HEK293 (cell line): ENCODE measurements around the gene SPRR2G.

Experiments used
- CTCF ChIA-PET: fragments of 350-600 bp; formaldehyde crosslinking; extraction: SDS; loops from one replicate; lab custom pipeline; 2021; ENCODE audit warnings: antibody characterized with exemption; lab: Yijun Ruan, JAX
- POLR2A ChIA-PET: fragments of 300-600 bp; formaldehyde crosslinking; extraction: SDS; loops from one replicate; lab custom pipeline; 2020; ENCODE audit warnings: antibody characterized with exemption, inconsistent platforms; lab: Yijun Ruan, JAX
- H3K27ac ChIP-seq: fragments of 200-500 bp; sonication (Bioruptor generic); 2 replicates; pipeline ENCODE4 v1.5.1; 2014; ENCODE audit warnings: low read depth, low read length, control low read depth, inconsistent platforms; ENCODE audit errors: extremely low read depth
- H3K36me3 ChIP-seq, 2 experiments: fragments of 200-500 bp in 1 of 2; sonication (Bioruptor generic) in 1 of 2; 1 replicate in 1 of 2; 2 replicates in 1 of 2; pipeline ENCODE4 v1.5.1; 2014 to 2017; ENCODE audit warnings: inconsistent platforms in 2 of 2, low read length in 2 of 2; ENCODE audit not compliant: control insufficient read depth in 2 of 2, insufficient read depth in 1 of 2
- H3K4me1 ChIP-seq: fragments of 200-500 bp; sonication (Bioruptor generic); 2 replicates; pipeline ENCODE4 v1.5.1; 2014; ENCODE audit warnings: mild to moderate bottlenecking, low read length, inconsistent platforms; ENCODE audit not compliant: control insufficient read depth, insufficient read depth
- H3K4me3 ChIP-seq: 2 replicates; pipeline ENCODE4 v1.5.1; 2011; ENCODE audit warnings: low read depth, mild to moderate bottlenecking, control low read depth, low read length, moderate library complexity
- H3K9me3 ChIP-seq: fragments of 200-500 bp; sonication (Bioruptor generic); 2 replicates; pipeline ENCODE4 v1.5.1; 2014; ENCODE audit warnings: low read depth, low read length, inconsistent platforms; ENCODE audit not compliant: control insufficient read depth, insufficient read depth
- AEBP2 ChIP-seq: fragments of 450-650 bp; formaldehyde crosslinking; IDR thresholded peaks from 2 replicates; pipeline ENCODE4 v1.5.1; 2016; ENCODE audit warnings: missing biosample characterization, missing genetic modification characterization, borderline replicate concordance
- FEZF1 ChIP-seq: fragments of 450-650 bp; formaldehyde crosslinking; IDR thresholded peaks from 2 replicates; pipeline ENCODE4 v1.5.1; 2016; ENCODE audit warnings: missing biosample characterization, missing genetic modification characterization
- HOXC10 ChIP-seq: sonication (generic); formaldehyde crosslinking; IDR thresholded peaks from 2 replicates; pipeline ENCODE4 v1.8.1; 2023; ENCODE audit warnings: mild to moderate bottlenecking, missing genetic modification reagents
- PRDM4 ChIP-seq: fragments of 450-650 bp; formaldehyde crosslinking; IDR thresholded peaks from 2 replicates; pipeline ENCODE4 v1.5.1; 2017; ENCODE audit warnings: missing biosample characterization, missing genetic modification characterization
- TRIM28 ChIP-seq: IDR thresholded peaks from 2 replicates; pipeline ENCODE4 v1.6.1; 2011; ENCODE audit warnings: low read length, control low read depth, borderline replicate concordance
- ZFP37 ChIP-seq: fragments of 450-650 bp; formaldehyde crosslinking; IDR thresholded peaks from 2 replicates; pipeline ENCODE4 v1.5.1; 2016; ENCODE audit warnings: missing biosample characterization, missing genetic modification characterization
- ZNF138 ChIP-seq: fragments of 450-650 bp; formaldehyde crosslinking; IDR thresholded peaks from 2 replicates; pipeline ENCODE4 v1.5.1; 2016; ENCODE audit warnings: missing biosample characterization, missing genetic modification characterization, borderline replicate concordance
- ZNF157 ChIP-seq: fragments of 450-650 bp; formaldehyde crosslinking; IDR thresholded peaks from 2 replicates; pipeline ENCODE4 v1.5.1; 2016; ENCODE audit warnings: missing biosample characterization, missing genetic modification characterization
- ZNF211 ChIP-seq: fragments of 450-650 bp; formaldehyde crosslinking; IDR thresholded peaks from 2 replicates; pipeline ENCODE4 v1.5.1; 2016; ENCODE audit warnings: low read depth, missing biosample characterization, missing genetic modification characterization
- ZNF214 ChIP-seq: fragments of 450-650 bp; formaldehyde crosslinking; IDR thresholded peaks from 2 replicates; pipeline ENCODE4 v1.5.1; 2017; ENCODE audit warnings: missing biosample characterization, mild to moderate bottlenecking, missing genetic modification characterization, borderline replicate concordance
- ZNF248 ChIP-seq: fragments of 450-650 bp; formaldehyde crosslinking; IDR thresholded peaks from 2 replicates; pipeline ENCODE4 v1.5.1; 2017; ENCODE audit warnings: missing biosample characterization, missing genetic modification characterization
- ZNF341 ChIP-seq: fragments of 450-650 bp; formaldehyde crosslinking; IDR thresholded peaks from 2 replicates; pipeline ENCODE4; 2016; ENCODE audit warnings: low read depth, missing biosample characterization, missing genetic modification characterization
- ZNF350 ChIP-seq: fragments of 450-650 bp; formaldehyde crosslinking; IDR thresholded peaks from 2 replicates; pipeline ENCODE4 v1.5.0; 2017; ENCODE audit warnings: missing biosample characterization, mild to moderate bottlenecking, missing genetic modification characterization
- ZNF510 ChIP-seq: fragments of 450-650 bp; formaldehyde crosslinking; IDR thresholded peaks from 2 replicates; pipeline ENCODE4 v1.5.1; 2018; ENCODE audit warnings: mild to moderate bottlenecking, missing genetic modification characterization, missing biosample characterization; ENCODE audit not compliant: insufficient replicate concordance
- ZNF514 ChIP-seq: fragments of 450-650 bp; formaldehyde crosslinking; IDR thresholded peaks from 2 replicates; pipeline ENCODE4 v1.5.1; 2016; ENCODE audit warnings: missing biosample characterization, missing genetic modification characterization
- ZNF610 ChIP-seq: fragments of 450-650 bp; formaldehyde crosslinking; IDR thresholded peaks from 2 replicates; pipeline ENCODE4 v1.5.1; 2016; ENCODE audit warnings: missing biosample characterization, missing genetic modification characterization, borderline replicate concordance
- ZNF623 ChIP-seq: fragments of 450-650 bp; formaldehyde crosslinking; IDR thresholded peaks from 2 replicates; pipeline ENCODE4 v1.5.1; 2016; ENCODE audit warnings: missing biosample characterization, missing genetic modification characterization
- ZNF658 ChIP-seq: fragments of 450-650 bp; formaldehyde crosslinking; IDR thresholded peaks from 2 replicates; pipeline ENCODE4; 2016; ENCODE audit warnings: missing biosample characterization, missing genetic modification characterization
- ZSCAN18 ChIP-seq: fragments of 450-650 bp; formaldehyde crosslinking; IDR thresholded peaks from 2 replicates; pipeline ENCODE4 v1.5.1; 2016; ENCODE audit warnings: missing biosample characterization, missing genetic modification characterization
- ZSCAN30 ChIP-seq: fragments of 450-650 bp; IDR thresholded peaks from 2 replicates; pipeline ENCODE4 v1.5.1; 2018; ENCODE audit warnings: missing biosample characterization, mild to moderate bottlenecking, missing genetic modification characterization, moderate library complexity

Gene SPRR2G

GRCh38 chr1:153178922-153179321, 28.2 kb upstream of the SPRR2G start:
- H3K4me3 ChIP-seq, result no peak overlapping the region
- POLR2A ChIA-PET, result no interaction called here
- TF ChIP-seq ZNF138 (tag by site-specific recombination) (no peak), ZNF211 (tag by site-specific recombination) (no peak), TRIM28 (no peak), ZSCAN18 (no peak), ZNF341 (tag by site-specific recombination) (no peak), HOXC10 (CRISPR knock-in tag) (no peak), ZNF510 (tag by site-specific recombination) (no peak), ZSCAN30 (tag by site-specific recombination) (no peak), ZNF157 (tag by site-specific recombination) (no peak), ZNF350 (tag by site-specific recombination) (no peak), ZNF248 (tag by site-specific recombination) (no peak), ZNF214 (tag by site-specific recombination) (no peak), AEBP2 (no peak), ZFP37 (tag by site-specific recombination) (no peak), ZNF623 (tag by site-specific recombination) (no peak), ZNF658 (tag by site-specific recombination) (no peak), PRDM4 (tag by site-specific recombination) (no peak), FEZF1 (tag by site-specific recombination) (no peak), ZNF514 (tag by site-specific recombination) (no peak)
- TF ChIP-seq, all 188 proteins: peak for 0
- Histone ChIP-seq H3K27ac (no peak overlapping the region), H3K4me1 (no peaks in the 10 kb centered on the region), H3K36me3 (no peaks in the 10 kb centered on the region), H3K9me3 (no peaks in the 10 kb centered on the region; the same call in 1 of the 2 replicates)
- CTCF ChIA-PET, result no interaction called here

GRCh38 chr1:153174624-153175023, 23.9 kb upstream of the SPRR2G start:
- Histone ChIP-seq H3K4me1 (no peaks in the 10 kb centered on the region), H3K9me3 (no peaks in the 10 kb centered on the region; the same call in 1 of the 2 replicates), H3K4me3 (no peak overlapping the region), H3K27ac (no peak overlapping the region)
- ChIA-PET CTCF (interaction anchor here (0.9 to 1.8 kb wide), 2 partner anchors 18 to 304 kb away, joined by 4 read pairs; no protein-coding TSS in a partner anchor), POLR2A (no interaction called here)
- no peak for TF ChIP-seq ZNF610 (tag by site-specific recombination)
- TF ChIP-seq, all 188 proteins: peak for 0
- no peaks in the 10 kb centered on the region for H3K36me3 ChIP-seq
